HepG2 (cell line): ENCODE results near the gene TEX19. TPM values are rescaled to one million over a fixed set of nuclear protein-coding genes. Genes with fewer than 3 reads are reported as not detected.

Experiments
- MYC ChIP-seq: sonication (generic); formaldehyde crosslinking; IDR thresholded peaks from 2 replicates; pipeline ENCODE4 v1.9.0; 2021; ENCODE audit warnings: missing genetic modification reagents, borderline replicate concordance
- TEAD3 ChIP-seq: optimal IDR thresholded peaks from 2 replicates; pipeline ENCODE3; 2016; ENCODE audit warnings: borderline replicate concordance
- ZFY ChIP-seq: sonication (generic); formaldehyde crosslinking; IDR thresholded peaks from 2 replicates; pipeline ENCODE4 v1.4.0; 2020; ENCODE audit warnings: missing genetic modification reagents
- ZNF121 ChIP-seq: sonication (generic); formaldehyde crosslinking; IDR thresholded peaks from 2 replicates; pipeline ENCODE4 v1.5.0; 2020; ENCODE audit warnings: mild to moderate bottlenecking, missing genetic modification reagents
- polyA plus RNA-seq, 8 experiments: library from polyadenylated mRNA; depleted of rRNA in 3 of 8; stranded (reverse) in 7 of 8; unstranded in 1 of 8; fragments of >200 nt; fragmentation: Illumina TruSeq in 4 of 8; extraction: Trizol in 4 of 8; gene quantifications; 2 replicates each; pipeline versions ENCODE4 v1.2.1 to v1.2.3, GENCODE V29; 2011 to 2016; ENCODE audit warnings: low read depth in 4 of 8, missing spikeins in 1 of 8, mixed read lengths in 1 of 8; ENCODE audit not compliant: insufficient read depth in 1 of 8
- total RNA-seq, 5 experiments: library from RNA; depleted of rRNA; stranded (reverse); fragments of >200 nt; fragmentation: Illumina TruSeq; extraction: Trizol; gene quantifications; 2 replicates each; pipeline ENCODE4 v1.2.3, GENCODE V29; 2016; ENCODE audit warnings: low read depth in 1 of 5
- TF ChIP-seq, protein P1 (sequence below): sonication (generic); formaldehyde crosslinking; IDR thresholded peaks from 2 replicates; pipeline ENCODE4 v1.4.0; 2020; ENCODE audit warnings: missing genetic modification reagents
- TF ChIP-seq, protein P2 (sequence below): sonication (generic); formaldehyde crosslinking; IDR thresholded peaks from 2 replicates; pipeline ENCODE4 v1.4.0; 2020; ENCODE audit warnings: missing genetic modification reagents, borderline replicate concordance
- TF ChIP-seq, protein P3 (sequence below): sonication (generic); formaldehyde crosslinking; IDR thresholded peaks from 2 replicates; pipeline ENCODE4 v1.9.0; 2022; ENCODE audit warnings: missing genetic modification reagents, mild to moderate bottlenecking, borderline replicate concordance
- TF ChIP-seq, protein P4 (sequence below): sonication (generic); formaldehyde crosslinking; IDR thresholded peaks from 2 replicates; pipeline ENCODE4 v1.9.0; 2021; ENCODE audit warnings: missing genetic modification reagents, borderline replicate concordance

Gene TEX19
- total and polyA plus RNA-seq, 2 of the 13 experiments (the other 11 are each of a cell fraction or from before 2014, with no cell fraction given) = 1.3 to 6.0 TPM

DNA sequence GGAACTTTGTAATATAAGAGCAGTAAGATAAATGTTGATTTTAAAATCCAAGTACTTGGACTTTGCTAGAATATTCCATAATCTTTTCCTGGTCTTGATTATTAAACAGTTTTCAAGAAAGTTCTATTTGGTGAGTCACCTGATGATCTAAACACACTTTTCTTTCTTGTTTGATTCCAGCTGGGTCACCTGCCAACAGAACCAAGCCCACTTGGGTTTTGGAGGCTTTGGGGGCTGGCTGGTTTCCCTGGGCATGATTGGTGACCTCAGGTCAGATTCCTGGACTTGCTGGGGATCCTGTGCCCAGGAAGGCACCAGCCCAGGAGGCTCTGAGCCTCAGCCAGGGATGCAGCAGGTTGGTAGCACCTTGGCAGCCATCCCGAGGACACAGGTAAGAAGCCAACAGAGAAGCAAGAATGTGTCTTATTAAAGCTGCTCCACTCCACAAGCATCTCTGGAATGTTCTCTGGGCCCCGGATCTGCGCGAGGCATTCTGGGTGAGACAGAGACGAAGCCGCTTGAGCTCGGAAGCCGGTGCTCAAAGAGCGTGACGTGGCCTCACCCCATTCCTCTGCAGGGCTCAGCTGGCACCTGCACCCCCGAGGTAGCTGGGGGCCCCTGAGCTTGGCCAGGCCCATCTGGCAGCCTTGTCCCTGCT is 3.1 kb upstream of the TEX19 start (continued):
- TF ChIP-seq, protein P1, sequence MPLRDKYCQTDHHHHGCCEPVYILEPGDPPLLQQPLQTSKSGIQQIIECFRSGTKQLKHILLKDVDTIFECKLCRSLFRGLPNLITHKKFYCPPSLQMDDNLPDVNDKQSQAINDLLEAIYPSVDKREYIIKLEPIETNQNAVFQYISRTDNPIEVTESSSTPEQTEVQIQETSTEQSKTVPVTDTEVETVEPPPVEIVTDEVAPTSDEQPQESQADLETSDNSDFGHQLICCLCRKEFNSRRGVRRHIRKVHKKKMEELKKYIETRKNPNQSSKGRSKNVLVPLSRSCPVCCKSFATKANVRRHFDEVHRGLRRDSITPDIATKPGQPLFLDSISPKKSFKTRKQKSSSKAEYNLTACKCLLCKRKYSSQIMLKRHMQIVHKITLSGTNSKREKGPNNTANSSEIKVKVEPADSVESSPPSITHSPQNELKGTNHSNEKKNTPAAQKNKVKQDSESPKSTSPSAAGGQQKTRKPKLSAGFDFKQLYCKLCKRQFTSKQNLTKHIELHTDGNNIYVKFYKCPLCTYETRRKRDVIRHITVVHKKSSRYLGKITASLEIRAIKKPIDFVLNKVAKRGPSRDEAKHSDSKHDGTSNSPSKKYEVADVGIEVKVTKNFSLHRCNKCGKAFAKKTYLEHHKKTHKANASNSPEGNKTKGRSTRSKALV = 0 out of 2 replicates have a peak, but pooled peaks have one; percentile 24
- peak; percentile 77 for TF ChIP-seq TEAD3
- TF ChIP-seq, protein P2, sequence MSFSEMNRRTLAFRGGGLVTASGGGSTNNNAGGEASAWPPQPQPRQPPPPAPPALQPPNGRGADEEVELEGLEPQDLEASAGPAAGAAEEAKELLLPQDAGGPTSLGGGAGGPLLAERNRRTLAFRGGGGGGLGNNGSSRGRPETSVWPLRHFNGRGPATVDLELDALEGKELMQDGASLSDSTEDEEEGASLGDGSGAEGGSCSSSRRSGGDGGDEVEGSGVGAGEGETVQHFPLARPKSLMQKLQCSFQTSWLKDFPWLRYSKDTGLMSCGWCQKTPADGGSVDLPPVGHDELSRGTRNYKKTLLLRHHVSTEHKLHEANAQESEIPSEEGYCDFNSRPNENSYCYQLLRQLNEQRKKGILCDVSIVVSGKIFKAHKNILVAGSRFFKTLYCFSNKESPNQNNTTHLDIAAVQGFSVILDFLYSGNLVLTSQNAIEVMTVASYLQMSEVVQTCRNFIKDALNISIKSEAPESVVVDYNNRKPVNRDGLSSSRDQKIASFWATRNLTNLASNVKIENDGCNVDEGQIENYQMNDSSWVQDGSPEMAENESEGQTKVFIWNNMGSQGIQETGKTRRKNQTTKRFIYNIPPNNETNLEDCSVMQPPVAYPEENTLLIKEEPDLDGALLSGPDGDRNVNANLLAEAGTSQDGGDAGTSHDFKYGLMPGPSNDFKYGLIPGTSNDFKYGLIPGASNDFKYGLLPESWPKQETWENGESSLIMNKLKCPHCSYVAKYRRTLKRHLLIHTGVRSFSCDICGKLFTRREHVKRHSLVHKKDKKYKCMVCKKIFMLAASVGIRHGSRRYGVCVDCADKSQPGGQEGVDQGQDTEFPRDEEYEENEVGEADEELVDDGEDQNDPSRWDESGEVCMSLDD (CRISPR knock-in tag) = 0 out of 2 replicates have a peak, but pooled peaks have one; percentile 56
- TF ChIP-seq, protein P3, sequence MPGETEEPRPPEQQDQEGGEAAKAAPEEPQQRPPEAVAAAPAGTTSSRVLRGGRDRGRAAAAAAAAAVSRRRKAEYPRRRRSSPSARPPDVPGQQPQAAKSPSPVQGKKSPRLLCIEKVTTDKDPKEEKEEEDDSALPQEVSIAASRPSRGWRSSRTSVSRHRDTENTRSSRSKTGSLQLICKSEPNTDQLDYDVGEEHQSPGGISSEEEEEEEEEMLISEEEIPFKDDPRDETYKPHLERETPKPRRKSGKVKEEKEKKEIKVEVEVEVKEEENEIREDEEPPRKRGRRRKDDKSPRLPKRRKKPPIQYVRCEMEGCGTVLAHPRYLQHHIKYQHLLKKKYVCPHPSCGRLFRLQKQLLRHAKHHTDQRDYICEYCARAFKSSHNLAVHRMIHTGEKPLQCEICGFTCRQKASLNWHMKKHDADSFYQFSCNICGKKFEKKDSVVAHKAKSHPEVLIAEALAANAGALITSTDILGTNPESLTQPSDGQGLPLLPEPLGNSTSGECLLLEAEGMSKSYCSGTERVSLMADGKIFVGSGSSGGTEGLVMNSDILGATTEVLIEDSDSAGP = peak; percentile 42; the same call in 1 of the 2 replicates
- peak; percentile 41; the same call in 1 of the 2 replicates for TF ChIP-seq MYC
- TF ChIP-seq, protein P4, sequence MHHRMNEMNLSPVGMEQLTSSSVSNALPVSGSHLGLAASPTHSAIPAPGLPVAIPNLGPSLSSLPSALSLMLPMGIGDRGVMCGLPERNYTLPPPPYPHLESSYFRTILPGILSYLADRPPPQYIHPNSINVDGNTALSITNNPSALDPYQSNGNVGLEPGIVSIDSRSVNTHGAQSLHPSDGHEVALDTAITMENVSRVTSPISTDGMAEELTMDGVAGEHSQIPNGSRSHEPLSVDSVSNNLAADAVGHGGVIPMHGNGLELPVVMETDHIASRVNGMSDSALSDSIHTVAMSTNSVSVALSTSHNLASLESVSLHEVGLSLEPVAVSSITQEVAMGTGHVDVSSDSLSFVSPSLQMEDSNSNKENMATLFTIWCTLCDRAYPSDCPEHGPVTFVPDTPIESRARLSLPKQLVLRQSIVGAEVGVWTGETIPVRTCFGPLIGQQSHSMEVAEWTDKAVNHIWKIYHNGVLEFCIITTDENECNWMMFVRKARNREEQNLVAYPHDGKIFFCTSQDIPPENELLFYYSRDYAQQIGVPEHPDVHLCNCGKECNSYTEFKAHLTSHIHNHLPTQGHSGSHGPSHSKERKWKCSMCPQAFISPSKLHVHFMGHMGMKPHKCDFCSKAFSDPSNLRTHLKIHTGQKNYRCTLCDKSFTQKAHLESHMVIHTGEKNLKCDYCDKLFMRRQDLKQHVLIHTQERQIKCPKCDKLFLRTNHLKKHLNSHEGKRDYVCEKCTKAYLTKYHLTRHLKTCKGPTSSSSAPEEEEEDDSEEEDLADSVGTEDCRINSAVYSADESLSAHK (CRISPR knock-in tag) = no peak
- peak; percentile 27 for TF ChIP-seq ZFY
- TF ChIP-seq ZNF121 = 0 out of 2 replicates have a peak, but pooled peaks have one; percentile 19
